B cell (primary cell): Measurements from ENCODE around the gene SPHK1. TPM values are rescaled to one million over a fixed set of nuclear protein-coding genes. Genes with fewer than 3 reads are reported as not detected.

ENCODE experiments used
- ATAC-seq: fragments of 200-7000 bp; cut with Tn5 transposase; one replicate; pipeline ENCODE4 v1.10.0; 2021; ENCODE audit warnings: low read depth, mild to moderate bottlenecking, moderate number of reproducible peaks, moderate library complexity
- CTCF ChIA-PET: fragments of 350-600 bp; sonication (Branson Sonifier 250); formaldehyde crosslinking; loops from one replicate; lab custom pipeline; 2021; ENCODE audit warnings: antibody characterized with exemption, inconsistent platforms; lab: Charles Lee
- POLR2A ChIA-PET: fragments of 350-600 bp; sonication (Branson Sonifier 250); formaldehyde crosslinking; loops from one replicate; lab custom pipeline; 2021; ENCODE audit warnings: antibody characterized with exemption; lab: Charles Lee
- DNase-seq: peaks from one replicate; pipeline ENCODE4 v3.0.0; 2013
- H2AFZ ChIP-seq: 2 replicates; pipeline ENCODE4 v1.6.1; 2012; ENCODE audit warnings: mild to moderate bottlenecking, low read depth, low read length; ENCODE audit not compliant: insufficient read depth, poor library complexity, severe bottlenecking
- H3K27ac ChIP-seq, 2 donors: 1 replicate in 1 of 2; 2 replicates in 1 of 2; pipeline ENCODE4 v1.5.1; 2012 to 2013; ENCODE audit warnings: low read length in 2 of 2, mild to moderate bottlenecking in 2 of 2, moderate library complexity in 1 of 2
- H3K27me3 ChIP-seq, 4 experiments: fragments of 200-600 bp in 1 of 4; sonication (generic) in 1 of 4; replicated peaks in 1 of 4; 1 replicate in 2 of 4; 2 replicates in 2 of 4; pipeline versions ENCODE4 v1.6.1 to v1.7.0; 2013 to 2016; ENCODE audit warnings: low read length in 3 of 4, mild to moderate bottlenecking in 2 of 4, mixed read lengths in 1 of 4, moderate library complexity in 1 of 4; ENCODE audit not compliant: insufficient read depth in 4 of 4, control insufficient read depth in 3 of 4; ENCODE audit errors: control extremely low read depth in 1 of 4
- H3K36me3 ChIP-seq, 2 experiments: replicated peaks in 1 of 2; 1 replicate in 1 of 2; 2 replicates in 1 of 2; pipeline versions ENCODE4 v1.6.1 to v1.7.1; 2013; ENCODE audit warnings: low read length in 1 of 2; ENCODE audit not compliant: insufficient read depth in 2 of 2, control insufficient read depth in 1 of 2; ENCODE audit errors: control extremely low read depth in 1 of 2, extremely low read depth in 1 of 2
- H3K4me1 ChIP-seq, 2 donors: fragments of 200-600 bp in 1 of 2; sonication (generic) in 1 of 2; 1 replicate in 1 of 2; 2 replicates in 1 of 2; pipeline versions ENCODE4 v1.5.1 to v1.6.1; 2013 to 2017; ENCODE audit warnings: low read length in 2 of 2; ENCODE audit not compliant: control insufficient read depth in 2 of 2, insufficient read depth in 2 of 2
- H3K4me2 ChIP-seq: replicated peaks from 2 replicates; pipeline ENCODE3; 2012; ENCODE audit warnings: mild to moderate bottlenecking, low read depth, low read length; ENCODE audit not compliant: poor library complexity, severe bottlenecking
- H3K4me3 ChIP-seq, 5 experiments: fragments of 200-600 bp in 1 of 5; sonication (generic) in 1 of 5; 1 replicate in 3 of 5; 2 replicates in 2 of 5; pipeline versions ENCODE4 v1.5.1 to v1.7.0; 2011 to 2016; ENCODE audit warnings: low read length in 4 of 5, mild to moderate bottlenecking in 4 of 5, low read depth in 2 of 5, control low read depth in 1 of 5, moderate library complexity in 1 of 5; ENCODE audit not compliant: insufficient read depth in 1 of 5; ENCODE audit errors: control extremely low read depth in 1 of 5, extremely low read depth in 1 of 5
- H3K79me2 ChIP-seq: fragments of 200-600 bp; sonication (generic); one replicate; pipeline ENCODE4 v1.6.0; 2016; ENCODE audit warnings: low read length; ENCODE audit not compliant: control insufficient read depth, insufficient read depth
- H3K9ac ChIP-seq: fragments of 200-600 bp; sonication (generic); 2 replicates; pipeline ENCODE4 v1.6.1; 2017; ENCODE audit warnings: mild to moderate bottlenecking, low read length, moderate library complexity
- H3K9me3 ChIP-seq, 3 donors: one replicate each; pipeline versions ENCODE4 v1.6.1 to v1.7.1; 2013; ENCODE audit warnings: low read length in 2 of 3; ENCODE audit not compliant: control insufficient read depth in 2 of 3, insufficient read depth in 1 of 3; ENCODE audit errors: control extremely low read depth in 1 of 3
- H4K20me1 ChIP-seq: 2 replicates; pipeline ENCODE4 v1.6.0; 2012; ENCODE audit warnings: mild to moderate bottlenecking, low read length; ENCODE audit not compliant: insufficient read depth, control insufficient read depth, poor library complexity, severe bottlenecking
- H3K27ac Mint-ChIP-seq: one replicate; pipeline ENCODE4 v1.8.0; 2021; ENCODE audit warnings: mixed read lengths
- H3K27me3 Mint-ChIP-seq: one replicate; pipeline ENCODE4 v1.8.0; 2021; ENCODE audit warnings: mixed read lengths
- H3K4me1 Mint-ChIP-seq: one replicate; pipeline ENCODE4 v1.8.0; 2021; ENCODE audit warnings: mixed read lengths
- H3K4me3 Mint-ChIP-seq: one replicate; pipeline ENCODE4 v1.8.0; 2021; ENCODE audit warnings: mixed read lengths
- H3K9me3 Mint-ChIP-seq: one replicate; pipeline ENCODE4 v1.8.0; 2022; ENCODE audit warnings: mixed read lengths; ENCODE audit not compliant: insufficient read depth
- EZH2 ChIP-seq: IDR thresholded peaks from 2 replicates; pipeline ENCODE4 v1.6.1; 2012; ENCODE audit warnings: borderline replicate concordance, low read depth, mild to moderate bottlenecking, moderate library complexity, low read length; ENCODE audit not compliant: insufficient read depth, poor library complexity, severe bottlenecking
- WGBS: methylation state at CpG from one replicate; pipeline ENCODE4 v1.1.5; 2013; ENCODE audit warnings: missing lambda C conversion rate; ENCODE audit not compliant: insufficient coverage; 5-methylcytosine and 5-hydroxymethylcytosine counted together
- intact Hi-C: fragments of 100-400 bp; cut with micrococcal nuclease; formaldehyde crosslinking; loops from one replicate; pipeline ENCODE4 v1.10.0; 2022
- polyA plus RNA-seq: library from polyadenylated mRNA; depleted of rRNA; stranded (reverse); fragments of >200 nt; gene quantifications from 2 replicates; pipeline ENCODE4 v1.2.3, GENCODE V29; 2012
- total RNA-seq, 2 donors: library from RNA; stranded (reverse); fragments of 120-200 nt in 1 of 2; gene quantifications; 1 replicate in 1 of 2; 2 replicates in 1 of 2; pipeline versions ENCODE4 v1.2.3 to v1.2.4, GENCODE V29; 2013 to 2022
- TF ChIP-seq, protein P1 (sequence below): fragments of 200-600 bp; IDR thresholded peaks from one replicate; pipeline ENCODE4 v1.8.0; 2022; ENCODE audit warnings: antibody characterized with exemption, mild to moderate bottlenecking

SPHK1 gene
- total and polyA plus RNA-seq, 2 donors (not counting 1 experiment from before 2014, with no cell fraction given) = 1.1 to 2.4 TPM

DNA sequence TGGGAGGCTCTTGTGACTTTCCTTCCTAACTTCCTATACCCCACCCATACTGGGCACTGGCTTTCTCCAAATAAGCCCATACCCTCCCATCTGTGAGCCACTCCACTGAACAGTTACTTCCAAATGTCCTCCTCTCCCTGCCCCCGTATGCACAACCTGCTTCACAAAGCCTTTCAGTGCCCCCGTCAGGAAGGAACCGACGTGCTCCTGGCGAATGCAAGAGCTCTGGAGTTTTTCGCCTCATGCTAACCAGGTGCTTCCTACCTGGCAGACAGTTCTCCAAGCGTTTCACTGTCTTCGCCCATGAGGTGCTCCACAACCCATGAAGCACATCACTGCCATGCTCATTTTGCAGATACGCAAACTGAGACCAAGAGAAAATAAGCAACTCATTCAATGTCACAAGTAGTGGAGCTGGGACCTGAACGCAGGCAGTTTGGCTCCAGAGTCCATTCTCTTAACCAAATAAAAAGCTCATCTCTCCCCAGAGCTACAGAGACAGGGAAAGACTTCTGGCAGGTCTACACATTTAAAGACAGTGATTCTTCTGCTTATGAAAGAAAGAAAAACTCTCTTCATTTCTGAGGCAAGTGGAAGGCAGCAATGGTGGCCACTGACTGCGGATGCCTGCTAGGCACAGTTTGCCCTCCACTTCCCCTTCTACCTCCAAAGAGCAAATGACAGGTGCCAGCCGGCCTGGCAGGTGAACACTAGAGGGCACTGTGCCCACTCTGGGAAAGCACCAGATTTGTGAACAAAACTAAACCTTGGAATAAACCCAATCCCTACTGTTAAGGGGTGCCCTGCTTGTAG, 23.8 kb downstream of the SPHK1 start:
- WGBS = 80% methylated on average over 10 of the region's 12 CpGs
- H3K27me3 ChIP-seq = no peaks in the 10 kb centered on the region
- Mint-ChIP-seq H3K4me3 (peak overlapping the region; percentile 26), H3K9me3 (no peaks in the 10 kb centered on the region), H3K27me3 (no peaks in the 10 kb centered on the region), H3K27ac (peak overlapping the region; percentile 50), H3K4me1 (peaks cover 49% of the 10 kb centered on the region)
- H3K79me2 ChIP-seq = peaks cover 81% of the 10 kb centered on the region
- no peak overlapping the region for H2AFZ ChIP-seq
- ChIA-PET CTCF (interaction anchor here (0.7 to 17.6 kb wide), 37 partner anchors 9 to 258 kb away, joined by 3 to 265 read pairs (median 5); partner anchors contain the start of genes AANAT, PRPSAP1, RHBDF2 and SPHK1), POLR2A (interaction anchor here (0.8 to 1.1 kb wide), 4 partner anchors 42 to 93 kb away, joined by 3 to 11 read pairs (median 3); no protein-coding TSS in a partner anchor)
- peak; percentile 73 for ATAC-seq
- H3K4me2 ChIP-seq = peak overlapping the region; percentile 55
- no peak overlapping the region for H3K4me3 ChIP-seq
- peaks cover 52% of the 10 kb centered on the region for H4K20me1 ChIP-seq
- H3K4me1 ChIP-seq = peaks cover 37 to 41% of the 10 kb centered on the region in 2 donors
- H3K27ac ChIP-seq = peak overlapping the region in 1 of 2 donors; percentile 43
- peaks cover 0 to 35% of the 10 kb centered on the region in 2 experiments for H3K36me3 ChIP-seq
- DNase-seq = peak; percentile 89
- no peak overlapping the region for H3K9ac ChIP-seq
- no peak for TF ChIP-seq EZH2
- TF ChIP-seq, protein P1, sequence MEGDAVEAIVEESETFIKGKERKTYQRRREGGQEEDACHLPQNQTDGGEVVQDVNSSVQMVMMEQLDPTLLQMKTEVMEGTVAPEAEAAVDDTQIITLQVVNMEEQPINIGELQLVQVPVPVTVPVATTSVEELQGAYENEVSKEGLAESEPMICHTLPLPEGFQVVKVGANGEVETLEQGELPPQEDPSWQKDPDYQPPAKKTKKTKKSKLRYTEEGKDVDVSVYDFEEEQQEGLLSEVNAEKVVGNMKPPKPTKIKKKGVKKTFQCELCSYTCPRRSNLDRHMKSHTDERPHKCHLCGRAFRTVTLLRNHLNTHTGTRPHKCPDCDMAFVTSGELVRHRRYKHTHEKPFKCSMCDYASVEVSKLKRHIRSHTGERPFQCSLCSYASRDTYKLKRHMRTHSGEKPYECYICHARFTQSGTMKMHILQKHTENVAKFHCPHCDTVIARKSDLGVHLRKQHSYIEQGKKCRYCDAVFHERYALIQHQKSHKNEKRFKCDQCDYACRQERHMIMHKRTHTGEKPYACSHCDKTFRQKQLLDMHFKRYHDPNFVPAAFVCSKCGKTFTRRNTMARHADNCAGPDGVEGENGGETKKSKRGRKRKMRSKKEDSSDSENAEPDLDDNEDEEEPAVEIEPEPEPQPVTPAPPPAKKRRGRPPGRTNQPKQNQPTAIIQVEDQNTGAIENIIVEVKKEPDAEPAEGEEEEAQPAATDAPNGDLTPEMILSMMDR = peak; percentile 92
- H3K9me3 ChIP-seq = no peaks in the 10 kb centered on the region
- intact Hi-C loops = loop anchor here (1.0 kb wide), 6 partner anchors 15 to 139 kb away; partner anchors contain the start of gene UBE2O
